IMR-90 (cell line): ENCODE data around the gene SLC6A4. TPM values are rescaled to one million over a fixed set of nuclear protein-coding genes. Genes with fewer than 3 reads are reported as not detected.

ENCODE experiments used
- ATAC-seq: fragments of 200-7000 bp; cut with Tn5 transposase; 2 replicates; pipeline ENCODE4 v1.9.1; 2020; ENCODE audit warnings: low read depth, mild to moderate bottlenecking, moderate library complexity
- BruUV-seq: library from RNA; stranded (reverse); fragments of 400-500 nt; replicated peaks from 2 replicates; lab custom pipeline; 2021; lab: Mats Ljungman, UMichigan
- CTCF ChIA-PET: fragments of 300-600 bp; formaldehyde crosslinking; extraction: SDS; loops from one replicate; lab custom pipeline; 2021; ENCODE audit warnings: antibody characterized with exemption; lab: Yijun Ruan, JAX
- POLR2A ChIA-PET: fragments of 300-600 bp; sonication (Branson Sonifier 250); formaldehyde crosslinking; loops from one replicate; lab custom pipeline; 2022; ENCODE audit warnings: antibody characterized with exemption; ENCODE audit not compliant: unreplicated experiment; lab: Charles Lee
- DNase-seq: peaks from one replicate; pipeline ENCODE4 v3.0.0; 2013
- H2AFZ ChIP-seq: replicated peaks from 2 replicates; pipeline ENCODE3; 2013; ENCODE audit warnings: low read length, mild to moderate bottlenecking; ENCODE audit not compliant: poor library complexity
- H2AK5ac ChIP-seq: 2 replicates; pipeline ENCODE4 v1.6.1; 2013; ENCODE audit warnings: low read depth, low read length, inconsistent platforms
- H2AK9ac ChIP-seq: replicated peaks from 2 replicates; pipeline ENCODE3; 2013; ENCODE audit warnings: mild to moderate bottlenecking, low read depth, low read length, moderate library complexity; ENCODE audit not compliant: poor library complexity
- H2BK120ac ChIP-seq: 2 replicates; pipeline ENCODE4 v1.6.1; 2013; ENCODE audit warnings: low read depth, low read length, inconsistent platforms
- H2BK15ac ChIP-seq: 3 replicates; pipeline ENCODE4 v1.6.1; 2013; ENCODE audit warnings: low read depth, low read length, inconsistent platforms
- H2BK20ac ChIP-seq: 2 replicates; pipeline ENCODE4 v1.6.1; 2013; ENCODE audit warnings: low read depth, mild to moderate bottlenecking, inconsistent platforms, low read length, moderate library complexity
- H2BK5ac ChIP-seq: 2 replicates; pipeline ENCODE4 v1.6.1; 2013; ENCODE audit warnings: mild to moderate bottlenecking, low read depth, low read length, inconsistent platforms; ENCODE audit not compliant: poor library complexity, severe bottlenecking
- H3K14ac ChIP-seq: replicated peaks from 2 replicates; pipeline ENCODE4 v1.6.1; 2013; ENCODE audit warnings: low read depth, low read length, inconsistent platforms
- H3K18ac ChIP-seq: 2 replicates; pipeline ENCODE4 v1.6.1; 2013; ENCODE audit warnings: low read depth, low read length, control low read depth
- H3K23ac ChIP-seq: 2 replicates; pipeline ENCODE4 v1.6.1; 2013; ENCODE audit warnings: low read depth, low read length, inconsistent platforms
- H3K27ac ChIP-seq: 2 replicates; pipeline ENCODE4 v1.5.1; 2013; ENCODE audit warnings: mild to moderate bottlenecking, control low read depth, low read length; ENCODE audit not compliant: insufficient read depth
- H3K27me3 ChIP-seq: 2 replicates; pipeline ENCODE4 v1.6.1; 2013; ENCODE audit warnings: low read length; ENCODE audit not compliant: control insufficient read depth, insufficient read depth
- H3K36me3 ChIP-seq: 2 replicates; pipeline ENCODE4 v1.6.1; 2013; ENCODE audit warnings: low read length, mixed read lengths; ENCODE audit not compliant: control insufficient read depth, insufficient read depth
- H3K4ac ChIP-seq: 2 replicates; pipeline ENCODE4 v1.6.1; 2013; ENCODE audit warnings: low read depth, low read length, inconsistent platforms
- H3K4me1 ChIP-seq: 2 replicates; pipeline ENCODE4 v1.6.1; 2013; ENCODE audit warnings: low read length, mixed read lengths; ENCODE audit not compliant: control insufficient read depth, insufficient read depth
- H3K4me2 ChIP-seq: 2 replicates; pipeline ENCODE4 v1.6.1; 2013; ENCODE audit warnings: low read depth, mild to moderate bottlenecking, control low read depth, low read length, moderate library complexity
- H3K4me3 ChIP-seq: 2 replicates; pipeline ENCODE4 v1.5.1; 2013; ENCODE audit warnings: low read depth, mild to moderate bottlenecking, control low read depth, low read length, moderate library complexity; ENCODE audit not compliant: insufficient read depth
- H3K56ac ChIP-seq: 2 replicates; pipeline ENCODE4 v1.6.1; 2013; ENCODE audit warnings: low read length, inconsistent platforms; ENCODE audit not compliant: insufficient read depth; ENCODE audit errors: extremely low read depth
- H3K79me1 ChIP-seq, 2 experiments: 2 replicates each; pipeline ENCODE4 v1.6.1; 2013; ENCODE audit warnings: low read length in 2 of 2, inconsistent platforms in 1 of 2, low read depth in 1 of 2
- H3K9ac ChIP-seq: 2 replicates; pipeline ENCODE4 v1.6.1; 2013; ENCODE audit warnings: low read depth, low read length, control low read depth
- H3K9me1 ChIP-seq: 2 replicates; pipeline ENCODE4 v1.6.1; 2013; ENCODE audit warnings: low read length, inconsistent platforms; ENCODE audit not compliant: insufficient read depth
- H3K9me3 ChIP-seq: 2 replicates; pipeline ENCODE4 v1.6.1; 2013; ENCODE audit warnings: low read length; ENCODE audit not compliant: control insufficient read depth, insufficient read depth
- H4K20me1 ChIP-seq: 2 replicates; pipeline ENCODE4 v1.6.1; 2013; ENCODE audit warnings: low read length, inconsistent platforms; ENCODE audit not compliant: insufficient read depth
- H4K5ac ChIP-seq: 2 replicates; pipeline ENCODE4 v1.6.1; 2013; ENCODE audit warnings: mild to moderate bottlenecking, low read depth, low read length, control low read depth
- H4K8ac ChIP-seq, 2 experiments: 2 replicates each; pipeline ENCODE4 v1.6.1; 2013; ENCODE audit warnings: low read depth in 2 of 2, low read length in 2 of 2, control low read depth in 1 of 2, inconsistent platforms in 1 of 2
- H4K91ac ChIP-seq: 2 replicates; pipeline ENCODE4 v1.6.1; 2013; ENCODE audit warnings: low read depth, low read length, inconsistent platforms; ENCODE audit not compliant: insufficient read depth
- BHLHE40 ChIP-seq: fragments of 150-350 bp; IDR thresholded peaks from 2 replicates; pipeline ENCODE4 v1.6.1; 2016; ENCODE audit warnings: mild to moderate bottlenecking, low read depth, low read length
- CEBPB ChIP-seq: IDR thresholded peaks from 2 replicates; pipeline ENCODE4 v1.6.1; 2012; ENCODE audit warnings: low read depth, low read length, improper control_type of control experiment
- CHD1 ChIP-seq: IDR thresholded peaks from 2 replicates; pipeline ENCODE4 v1.6.1; 2012; ENCODE audit warnings: low read depth, low read length, improper control_type of control experiment
- CTCF ChIP-seq: conservative IDR thresholded peaks from 2 replicates; pipeline ENCODE4 v1.5.1; 2012; ENCODE audit warnings: mild to moderate bottlenecking, low read depth, low read length, improper control_type of control experiment
- ELK1 ChIP-seq: fragments of 150-350 bp; IDR thresholded peaks from 2 replicates; pipeline ENCODE4 v1.6.1; 2016; ENCODE audit warnings: low read depth, mild to moderate bottlenecking, low read length, moderate library complexity, borderline replicate concordance
- FOS ChIP-seq: fragments of 150-350 bp; IDR thresholded peaks from 2 replicates; pipeline ENCODE4 v1.6.1; 2016; ENCODE audit warnings: low read depth, low read length
- MAFK ChIP-seq: IDR thresholded peaks from 2 replicates; pipeline ENCODE4 v1.6.1; 2012; ENCODE audit warnings: low read depth, low read length, improper control_type of control experiment
- MAZ ChIP-seq: IDR thresholded peaks from 2 replicates; pipeline ENCODE4 v1.6.1; 2012; ENCODE audit warnings: low read depth, mild to moderate bottlenecking, low read length, improper control_type of control experiment, moderate library complexity, borderline replicate concordance
- MXI1 ChIP-seq: IDR thresholded peaks from 2 replicates; pipeline ENCODE4 v1.6.1; 2012; ENCODE audit warnings: low read depth, mild to moderate bottlenecking, low read length, moderate library complexity, borderline replicate concordance
- NFE2L2 ChIP-seq: fragments of 150-350 bp; IDR thresholded peaks from 2 replicates; pipeline ENCODE4 v1.6.1; 2016; ENCODE audit warnings: low read depth, mild to moderate bottlenecking, low read length
- POLR2A ChIP-seq: IDR thresholded peaks from 2 replicates; pipeline ENCODE4 v1.6.1; 2012; ENCODE audit warnings: mild to moderate bottlenecking, low read depth, low read length
- RAD21 ChIP-seq: IDR thresholded peaks from 2 replicates; pipeline ENCODE4 v1.6.1; 2012; ENCODE audit warnings: low read length, improper control_type of control experiment
- RCOR1 ChIP-seq: IDR thresholded peaks from 2 replicates; pipeline ENCODE4 v1.6.1; 2012; ENCODE audit warnings: mild to moderate bottlenecking, low read length, improper control_type of control experiment; ENCODE audit not compliant: insufficient replicate concordance
- RFX5 ChIP-seq: IDR thresholded peaks from 2 replicates; pipeline ENCODE4 v1.8.0; 2012; ENCODE audit warnings: low read depth, mild to moderate bottlenecking, low read length, moderate library complexity
- SMC3 ChIP-seq: fragments of 150-350 bp; IDR thresholded peaks from 2 replicates; pipeline ENCODE4 v1.6.1; 2016; ENCODE audit warnings: low read depth, mild to moderate bottlenecking, antibody characterized with exemption, low read length, moderate library complexity
- USF2 ChIP-seq: fragments of 150-350 bp; IDR thresholded peaks from 2 replicates; pipeline ENCODE4 v1.6.1; 2017; ENCODE audit warnings: mild to moderate bottlenecking, antibody characterized with exemption, low read length, low read depth
- WGBS, 2 experiments: methylation state at CpG; one replicate each; pipeline versions ENCODE4 v1.1.5 to v1.1.7; 2013; ENCODE audit warnings: missing lambda C conversion rate in 2 of 2; ENCODE audit not compliant: insufficient read length in 1 of 2; ENCODE audit errors: extremely low coverage in 2 of 2; 5-methylcytosine and 5-hydroxymethylcytosine counted together
- dilution Hi-C: fragments of 300-500 bp; cut with HindIII; formaldehyde crosslinking; loops from one replicate; pipeline ENCODE4 v1.14.3; 2018; ENCODE audit warnings: low sequenced_read_pairs; ENCODE audit not compliant: unreplicated experiment
- in situ Hi-C: fragments of 300-500 bp; cut with MboI; formaldehyde crosslinking; loops from 3 replicates; pipeline ENCODE4 v1.14.3; 2019; ENCODE audit warnings: low sequenced_read_pairs, inconsistent platforms, mixed read lengths
- intact Hi-C: fragments of 100-400 bp; cut with micrococcal nuclease; formaldehyde crosslinking; loops from 2 replicates; pipeline ENCODE4 v1.10.0; 2022
- polyA plus RNA-seq, 3 experiments: library from polyadenylated mRNA; depleted of rRNA; stranded (reverse); fragments of >200 nt; gene quantifications; 2 replicates each; pipeline ENCODE4 v1.2.3, GENCODE V29; 2012; ENCODE audit warnings: low replicate concordance in 1 of 3
- total RNA-seq: library from RNA; depleted of rRNA; stranded (reverse); fragments of >200 nt; gene quantifications from 2 replicates; pipeline ENCODE4 v1.2.3, GENCODE V29; 2012

The SLC6A4 gene
- total and polyA plus RNA-seq, 2 of the 4 experiments (the other 2 are of a cell fraction): under 0.01 TPM; not detected in 1

- intact Hi-C loops: no loop called here
- dilution Hi-C loops: no loop called here
- no CpG with 5 or more reads among the region's 9 CpGs for WGBS, 2 experiments
Measured at GRCh38 chr17:30207655-30208054, 27.8 kb downstream of the SLC6A4 start.

More at GRCh38 chr17:30207655-30208054, 27.8 kb downstream of the SLC6A4 start:
- Histone ChIP-seq H3K36me3 (no peaks in the 10 kb centered on the region), H3K4me2 (no peak overlapping the region), H3K27me3 (peaks cover 39% of the 10 kb centered on the region), H3K18ac (no peak overlapping the region), H3K4me1 (no peaks in the 10 kb centered on the region), H2AK5ac (no peak overlapping the region), H2AFZ (no peak overlapping the region), H3K56ac (no peak overlapping the region), H4K91ac (no peak overlapping the region), H2BK15ac (no peak overlapping the region), H2BK5ac (no peak overlapping the region), H3K9me3 (no peaks in the 10 kb centered on the region), H3K9me1 (peaks cover 3% of the 10 kb centered on the region; the same call in 1 of the 2 replicates), H3K9ac (no peak overlapping the region), H3K27ac (no peak overlapping the region), H4K20me1 (no peaks in the 10 kb centered on the region), H4K5ac (no peak overlapping the region), H3K14ac (no peak overlapping the region), H2BK120ac (no peak overlapping the region), H4K8ac (no peak overlapping the region), H3K79me1 (no peaks in the 10 kb centered on the region), H2AK9ac (no peak overlapping the region), H3K4ac (no peak overlapping the region), H3K23ac (no peak overlapping the region), H3K4me3 (no peak overlapping the region), H2BK20ac (no peak overlapping the region)
- no peak for ATAC-seq
- ChIA-PET POLR2A (no interaction called here), CTCF (no interaction called here)
- TF ChIP-seq RAD21: no peak
- no peak for TF ChIP-seq CHD1
- no peak for TF ChIP-seq FOS
- no peak for TF ChIP-seq USF2
- TF ChIP-seq MXI1: no peak
- TF ChIP-seq MAZ: no peak
- no peak for TF ChIP-seq CEBPB
- TF ChIP-seq BHLHE40: no peak
- TF ChIP-seq SMC3: no peak
- no peak for TF ChIP-seq MAFK
- TF ChIP-seq RCOR1: no peak
- no peak for TF ChIP-seq RFX5
- TF ChIP-seq NFE2L2: no peak
- no peak for TF ChIP-seq POLR2A
- TF ChIP-seq CTCF: no peak
- TF ChIP-seq ELK1: no peak
- BruUV-seq: no TSS peak
- no peak for DNase-seq
- in situ Hi-C loops: no loop called here
